Calu3 (cell line): ENCODE measurements around the gene HNF4A. TPM values are rescaled to one million over a fixed set of nuclear protein-coding genes. Genes with fewer than 3 reads are reported as not detected.

ENCODE experiments used
- BruUV-seq: library from RNA; stranded (reverse); fragments of 400-500 nt; replicated peaks from 2 replicates; lab custom pipeline; 2021; lab: Mats Ljungman, UMichigan
- CTCF ChIA-PET: fragments of 300-600 bp; sonication (Branson Sonifier 250); formaldehyde crosslinking; loops from one replicate; lab custom pipeline; 2022; ENCODE audit warnings: antibody characterized with exemption; lab: Charles Lee
- DNase-seq: peaks from one replicate; pipeline ENCODE4 v3.0.0; 2022
- H3K27ac Mint-ChIP-seq: one replicate; pipeline ENCODE4 v1.8.0; 2022; ENCODE audit warnings: mixed read lengths; ENCODE audit not compliant: unreplicated experiment
- H3K27me3 Mint-ChIP-seq: one replicate; pipeline ENCODE4 v1.8.0; 2022; ENCODE audit warnings: mixed read lengths; ENCODE audit not compliant: unreplicated experiment
- H3K36me3 Mint-ChIP-seq: one replicate; pipeline ENCODE4 v1.8.0; 2022; ENCODE audit warnings: mild to moderate bottlenecking, moderate library complexity, mixed read lengths; ENCODE audit not compliant: insufficient read depth, unreplicated experiment
- H3K4me1 Mint-ChIP-seq: one replicate; pipeline ENCODE4 v1.8.0; 2022; ENCODE audit warnings: mild to moderate bottlenecking, low read depth, mixed read lengths; ENCODE audit not compliant: unreplicated experiment
- H3K4me3 Mint-ChIP-seq: one replicate; pipeline ENCODE4 v1.8.0; 2022; ENCODE audit warnings: mild to moderate bottlenecking, low read depth, moderate library complexity, mixed read lengths; ENCODE audit not compliant: unreplicated experiment
- H3K9me3 Mint-ChIP-seq: one replicate; pipeline ENCODE4 v1.8.0; 2022; ENCODE audit warnings: low read depth, mixed read lengths; ENCODE audit not compliant: unreplicated experiment
- intact Hi-C: fragments of 100-400 bp; cut with micrococcal nuclease; formaldehyde crosslinking; loops from one replicate; pipeline ENCODE4 v1.10.0; 2022; ENCODE audit not compliant: unreplicated experiment
- microRNA-seq: library from miRNA; unstranded; fragments of <30 nt; microRNA quantifications from one replicate; pipeline ENCODE4 v1.2.0, GENCODE V29; 2022
- total RNA-seq: library from RNA; stranded (reverse); gene quantifications from 2 replicates; pipeline ENCODE4 v1.2.3, GENCODE V29; 2022
- TF ChIP-seq, protein P1 (sequence below): fragments of 200-600 bp; IDR thresholded peaks from one replicate; pipeline ENCODE4 v1.8.0; 2022; ENCODE audit warnings: antibody characterized with exemption; ENCODE audit not compliant: unreplicated experiment

HNF4A gene
- total RNA-seq, 1 experiment from 2014 or later, result 27.7 TPM

- CTCF ChIA-PET, result interaction anchor here (0.5 kb wide), 1 partner anchor 48 kb away, joined by 4 read pairs; no protein-coding TSS in a partner anchor
- no TSS peak for BruUV-seq
- Mint-ChIP-seq H3K4me3 (no peak overlapping the region), H3K27ac (no peak overlapping the region), H3K27me3 (no peaks in the 10 kb centered on the region), H3K36me3 (peaks cover 48% of the 10 kb centered on the region), H3K9me3 (no peaks in the 10 kb centered on the region), H3K4me1 (peaks cover 5% of the 10 kb centered on the region)
- intact Hi-C loops, result no loop called here
- DNase-seq, result no peak
- TF ChIP-seq, protein P1, sequence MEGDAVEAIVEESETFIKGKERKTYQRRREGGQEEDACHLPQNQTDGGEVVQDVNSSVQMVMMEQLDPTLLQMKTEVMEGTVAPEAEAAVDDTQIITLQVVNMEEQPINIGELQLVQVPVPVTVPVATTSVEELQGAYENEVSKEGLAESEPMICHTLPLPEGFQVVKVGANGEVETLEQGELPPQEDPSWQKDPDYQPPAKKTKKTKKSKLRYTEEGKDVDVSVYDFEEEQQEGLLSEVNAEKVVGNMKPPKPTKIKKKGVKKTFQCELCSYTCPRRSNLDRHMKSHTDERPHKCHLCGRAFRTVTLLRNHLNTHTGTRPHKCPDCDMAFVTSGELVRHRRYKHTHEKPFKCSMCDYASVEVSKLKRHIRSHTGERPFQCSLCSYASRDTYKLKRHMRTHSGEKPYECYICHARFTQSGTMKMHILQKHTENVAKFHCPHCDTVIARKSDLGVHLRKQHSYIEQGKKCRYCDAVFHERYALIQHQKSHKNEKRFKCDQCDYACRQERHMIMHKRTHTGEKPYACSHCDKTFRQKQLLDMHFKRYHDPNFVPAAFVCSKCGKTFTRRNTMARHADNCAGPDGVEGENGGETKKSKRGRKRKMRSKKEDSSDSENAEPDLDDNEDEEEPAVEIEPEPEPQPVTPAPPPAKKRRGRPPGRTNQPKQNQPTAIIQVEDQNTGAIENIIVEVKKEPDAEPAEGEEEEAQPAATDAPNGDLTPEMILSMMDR, result no peak
Observed at GRCh38 chr20:44481719-44482416, 126.4 kb downstream of the HNF4A start.

- BruUV-seq, result no TSS peak
- no peaks in the 10 kb centered on the region for H3K9me3 Mint-ChIP-seq
- TF ChIP-seq, protein P1, result no peak
- no peaks in the 10 kb centered on the region for H3K27me3 Mint-ChIP-seq
- intact Hi-C loops, result no loop called here
- peaks cover 53% of the 10 kb centered on the region for H3K36me3 Mint-ChIP-seq
- no peak overlapping the region for H3K4me3 Mint-ChIP-seq
- H3K27ac Mint-ChIP-seq, result no peak overlapping the region
- H3K4me1 Mint-ChIP-seq, result no peaks in the 10 kb centered on the region
- no peak for DNase-seq
- CTCF ChIA-PET, result no interaction called here
Observed at GRCh38 chr20:44483112-44483511, 127.6 kb downstream of the HNF4A start.

Small RNA genes within 50 kb of the gene (microRNA-seq; reads per million reads assigned to microRNA genes)
- gene MIR3646, result 1.4 reads per million

Other genes starting within 250 kb of the HNF4A start
- 0.50 and 0.59 TPM in 2 replicates for gene JPH2, start 168.5 kb upstream of the HNF4A start, total RNA-seq
- 52.2 and 56.7 TPM in 2 replicates for gene OSER1, start 144.9 kb upstream of the HNF4A start, total RNA-seq
- not detected in 2 replicates for gene GDAP1L1, start 108.4 kb upstream of the HNF4A start, total RNA-seq
- gene FITM2, start 44.5 kb upstream of the HNF4A start, total RNA-seq, result 11.7 and 13.0 TPM in 2 replicates
- not detected in 2 replicates for gene R3HDML, start 18.7 kb upstream of the HNF4A start, total RNA-seq
- gene TTPAL, start 120.2 kb downstream of the HNF4A start, total RNA-seq, result 39.9 and 42.2 TPM in 2 replicates
- 159 and 173 TPM in 2 replicates for gene SERINC3, start 166.4 kb downstream of the HNF4A start, total RNA-seq
- gene PKIG, start 226.9 kb downstream of the HNF4A start, total RNA-seq, result 6.6 and 7.5 TPM in 2 replicates